Retina (tissue), 1 donor: ENCODE data around the gene LRMDA.
A peak's percentile ranks its signal among the peaks of the same experiment; 100 is the strongest.

Source experiments
- DNase-seq: peaks from one replicate; pipeline ENCODE4 v3.0.0-alpha.2; 2016

LRMDA gene

GRCh38 chr10:76334255-76334654 lies 902.8 kb downstream of the LRMDA start:
- DNase-seq: no peak

- DNase-seq: no peak
These were observed 905.0 kb downstream of the LRMDA start for GRCh38 chr10:76336213-76336963.

GRCh38 chr10:76337641-76338040 lies 906.2 kb downstream of the LRMDA start:
- no peak for DNase-seq

GRCh38 chr10:76338187-76338586 lies 906.8 kb downstream of the LRMDA start:
- DNase-seq: no peak

- no peak for DNase-seq
These were observed 910.3 kb downstream of the LRMDA start for GRCh38 chr10:76341740-76342139.

GRCh38 chr10:76342996-76343395 lies 911.6 kb downstream of the LRMDA start:
- no peak for DNase-seq

GRCh38 chr10:76347832-76348231 lies 916.4 kb downstream of the LRMDA start:
- no peak for DNase-seq

- no peak for DNase-seq
These were observed 919.2 kb downstream of the LRMDA start for GRCh38 chr10:76350583-76350982.

GRCh38 chr10:76352300-76352699 lies 920.9 kb downstream of the LRMDA start:
- DNase-seq: no peak

- DNase-seq: no peak
These were observed 921.9 kb downstream of the LRMDA start for GRCh38 chr10:76353237-76353851.

GRCh38 chr10:76354212-76354738 lies 922.9 kb downstream of the LRMDA start:
- no peak for DNase-seq

GRCh38 chr10:76354921-76355320 lies 923.5 kb downstream of the LRMDA start:
- DNase-seq: no peak

- no peak for DNase-seq
These were observed 925.1 kb downstream of the LRMDA start for GRCh38 chr10:76356557-76356956.

GRCh38 chr10:76357726-76358415 lies 926.4 kb downstream of the LRMDA start:
- peak; percentile 8 for DNase-seq

- no peak for DNase-seq
These were observed 927.4 kb downstream of the LRMDA start for GRCh38 chr10:76358743-76359395.

GRCh38 chr10:76375761-76376160 lies 944.3 kb downstream of the LRMDA start:
- no peak for DNase-seq

- DNase-seq: no peak
These were observed 951.0 kb downstream of the LRMDA start for GRCh38 chr10:76382381-76382851.

GRCh38 chr10:76388321-76389023 lies 957.0 kb downstream of the LRMDA start:
- DNase-seq: no peak

- no peak for DNase-seq
These were observed 962.7 kb downstream of the LRMDA start for GRCh38 chr10:76393875-76394706.

GRCh38 chr10:76394707-76395042 lies 963.3 kb downstream of the LRMDA start:
- no peak for DNase-seq

- no peak for DNase-seq
These were observed 963.8 kb downstream of the LRMDA start for GRCh38 chr10:76395251-76395650.

- DNase-seq: no peak
These were observed 964.7 kb downstream of the LRMDA start for GRCh38 chr10:76396134-76396533.
